Activated naive CD4-positive, alpha-beta T cell treated with anti-CD3 and anti-CD28 coated beads, Interleukin-2, amount 50 U/mL, for 24 hours (primary cell): ENCODE results near the gene TSC22D1.
A peak's percentile ranks its signal among the peaks of the same experiment; 100 is the strongest.
"Not testable (repeated sequence)": the region's sequence is repeated elsewhere in the genome, so short reads cannot be mapped to it uniquely, and the experiment has no call there.

Experiments used
- H3K27ac Mint-ChIP-seq: one replicate; pipeline ENCODE4 v1.8.0; 2021; ENCODE audit warnings: mild to moderate bottlenecking, mixed read lengths
- H3K27me3 Mint-ChIP-seq: one replicate; pipeline ENCODE4 v1.8.0; 2021; ENCODE audit warnings: mixed read lengths
- H3K36me3 Mint-ChIP-seq: one replicate; pipeline ENCODE4 v1.8.0; 2021; ENCODE audit warnings: mixed read lengths
- H3K4me1 Mint-ChIP-seq: one replicate; pipeline ENCODE4 v1.8.0; 2021; ENCODE audit warnings: mixed read lengths
- H3K4me3 Mint-ChIP-seq: one replicate; pipeline ENCODE4 v1.8.0; 2021; ENCODE audit warnings: mild to moderate bottlenecking, mixed read lengths
- H3K9me3 Mint-ChIP-seq: one replicate; pipeline ENCODE4 v1.8.0; 2021; ENCODE audit warnings: mixed read lengths

Gene TSC22D1

DNA sequence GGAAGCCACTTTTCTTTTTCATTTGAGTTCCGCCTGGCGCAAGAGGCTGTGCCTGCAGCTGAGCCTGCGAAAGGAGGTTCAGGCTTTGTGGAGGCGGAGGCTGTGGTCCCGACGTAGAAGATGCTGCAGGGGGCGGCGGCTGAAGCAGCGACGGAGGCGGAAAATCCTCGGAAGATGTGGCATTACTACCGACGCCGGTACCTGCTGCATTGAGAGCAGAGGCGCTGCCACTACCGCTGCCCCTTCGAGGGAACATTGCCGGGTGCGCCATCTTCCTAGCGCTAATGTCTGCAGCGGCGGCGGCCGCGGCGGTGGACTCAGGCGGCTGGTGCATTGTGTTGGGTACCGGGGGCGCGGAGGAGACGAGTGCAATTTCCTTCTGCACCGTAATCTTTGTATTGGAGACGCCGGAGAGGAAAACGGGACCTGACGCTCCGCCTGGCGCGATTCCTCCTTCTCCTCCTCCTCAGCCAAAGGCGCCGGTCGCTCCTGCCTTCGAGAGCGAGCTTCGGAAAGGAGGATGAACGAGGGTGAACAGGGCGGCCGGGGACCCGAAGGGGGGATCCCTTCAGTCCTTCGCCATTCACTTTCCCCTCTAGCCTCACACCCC lies at the start of gene TSC22D1:
TSS of gene TSC22D1 (minus strand) at position 590 of the 610 bp plus-strand sequence. CDS start at position 334, 256 bp downstream.
- H3K4me1 Mint-ChIP-seq: peaks cover 47% of the 10 kb centered on the region
- no peaks in the 10 kb centered on the region for H3K9me3 Mint-ChIP-seq
- H3K27me3 Mint-ChIP-seq: no peaks in the 10 kb centered on the region
- H3K27ac Mint-ChIP-seq: peak within 1 kb of the TSS; percentile 92
- peak within 1 kb of the TSS; percentile 92 for H3K4me3 Mint-ChIP-seq
- H3K36me3 Mint-ChIP-seq: peaks cover 2% of the 10 kb centered on the region

- no peaks in the 10 kb centered on the region for H3K9me3 Mint-ChIP-seq
- H3K4me3 Mint-ChIP-seq: no peak overlapping the region
- no peaks in the 10 kb centered on the region for H3K36me3 Mint-ChIP-seq
- no peak overlapping the region for H3K27ac Mint-ChIP-seq
- H3K27me3 Mint-ChIP-seq: peaks cover 12% of the 10 kb centered on the region
- no peaks in the 10 kb centered on the region for H3K4me1 Mint-ChIP-seq
These were observed 46.6 kb upstream of the TSC22D1 start for GRCh38 chr13:44622708-44623107.

DNA sequence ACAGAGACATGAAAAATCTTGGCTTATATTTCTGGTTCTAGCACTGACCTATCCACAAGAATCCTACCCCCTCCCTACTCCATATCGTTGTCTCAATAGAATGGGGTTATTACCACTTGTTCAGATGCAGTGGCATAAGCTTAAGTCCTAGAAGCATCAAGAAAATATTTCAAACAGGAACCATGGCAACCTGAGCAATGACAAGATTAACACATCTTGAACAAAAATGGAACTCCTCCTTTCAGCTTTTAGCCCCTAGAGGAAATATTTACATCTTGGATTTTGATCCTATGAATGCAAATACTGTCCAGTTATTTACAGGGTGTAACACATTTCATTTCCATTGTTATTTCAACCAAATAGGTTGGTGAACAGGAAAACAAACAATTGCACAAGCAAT lies 46.1 kb upstream of the TSC22D1 start:
- Mint-ChIP-seq H3K27me3 (peaks cover 11% of the 10 kb centered on the region), H3K27ac (no peak overlapping the region), H3K4me1 (no peaks in the 10 kb centered on the region), H3K9me3 (no peaks in the 10 kb centered on the region), H3K4me3 (no peak overlapping the region), H3K36me3 (no peaks in the 10 kb centered on the region)

- no peak overlapping the region for H3K27ac Mint-ChIP-seq
- peaks cover 2% of the 10 kb centered on the region for H3K27me3 Mint-ChIP-seq
- H3K36me3 Mint-ChIP-seq: no peaks in the 10 kb centered on the region
- H3K4me1 Mint-ChIP-seq: no peaks in the 10 kb centered on the region
- no peaks in the 10 kb centered on the region for H3K9me3 Mint-ChIP-seq
- H3K4me3 Mint-ChIP-seq: no peak overlapping the region
These were observed 43.9 kb upstream of the TSC22D1 start for GRCh38 chr13:44620057-44620456.

- Mint-ChIP-seq H3K27ac (no peak overlapping the region), H3K9me3 (no peaks in the 10 kb centered on the region), H3K27me3 (peaks cover 2% of the 10 kb centered on the region), H3K36me3 (no peaks in the 10 kb centered on the region), H3K4me3 (no peak overlapping the region), H3K4me1 (no peaks in the 10 kb centered on the region)
These were observed 43.5 kb upstream of the TSC22D1 start for GRCh38 chr13:44619651-44620050.

DNA sequence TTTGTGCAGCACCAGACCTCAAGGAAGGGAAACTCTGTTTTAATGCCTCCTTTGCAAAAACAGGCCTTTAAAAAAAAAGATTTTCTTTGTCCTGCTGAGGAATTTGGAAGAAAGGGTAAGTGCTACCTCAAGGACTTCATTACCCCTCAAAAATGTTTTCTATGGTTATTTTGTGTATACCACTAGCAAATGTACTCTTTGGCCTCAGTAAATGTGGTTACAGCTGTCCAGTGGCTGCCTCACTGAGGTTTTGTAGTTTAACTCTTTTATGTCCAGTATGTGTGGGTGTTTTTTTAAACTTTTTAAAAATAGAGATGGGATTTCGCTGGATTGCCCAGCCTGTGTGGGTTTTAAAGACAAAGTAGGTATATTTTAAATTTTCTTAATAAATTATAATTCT lies 42.2 kb upstream of the TSC22D1 start:
- Mint-ChIP-seq H3K27me3 (no peaks in the 10 kb centered on the region), H3K9me3 (no peaks in the 10 kb centered on the region), H3K36me3 (no peaks in the 10 kb centered on the region), H3K27ac (no peak overlapping the region), H3K4me3 (no peak overlapping the region), H3K4me1 (no peaks in the 10 kb centered on the region)

GRCh38 chr13:44617648-44618047 lies 41.5 kb upstream of the TSC22D1 start:
- Mint-ChIP-seq H3K4me3 (no peak overlapping the region), H3K27me3 (peaks cover 1% of the 10 kb centered on the region), H3K27ac (peak overlapping the region; percentile 51), H3K36me3 (no peaks in the 10 kb centered on the region), H3K4me1 (no peaks in the 10 kb centered on the region), H3K9me3 (no peaks in the 10 kb centered on the region)

- peaks cover 8% of the 10 kb centered on the region for H3K27me3 Mint-ChIP-seq
- no peaks in the 10 kb centered on the region for H3K4me1 Mint-ChIP-seq
- H3K27ac Mint-ChIP-seq: no peak overlapping the region
- no peaks in the 10 kb centered on the region for H3K9me3 Mint-ChIP-seq
- no peak overlapping the region for H3K4me3 Mint-ChIP-seq
- H3K36me3 Mint-ChIP-seq: peaks cover 2% of the 10 kb centered on the region
These were observed 33.0 kb upstream of the TSC22D1 start for GRCh38 chr13:44609137-44609536.

- Mint-ChIP-seq H3K4me3 (no peak overlapping the region), H3K27ac (no peak overlapping the region)
These were observed 29.6 kb upstream of the TSC22D1 start for GRCh38 chr13:44605721-44606120.

DNA sequence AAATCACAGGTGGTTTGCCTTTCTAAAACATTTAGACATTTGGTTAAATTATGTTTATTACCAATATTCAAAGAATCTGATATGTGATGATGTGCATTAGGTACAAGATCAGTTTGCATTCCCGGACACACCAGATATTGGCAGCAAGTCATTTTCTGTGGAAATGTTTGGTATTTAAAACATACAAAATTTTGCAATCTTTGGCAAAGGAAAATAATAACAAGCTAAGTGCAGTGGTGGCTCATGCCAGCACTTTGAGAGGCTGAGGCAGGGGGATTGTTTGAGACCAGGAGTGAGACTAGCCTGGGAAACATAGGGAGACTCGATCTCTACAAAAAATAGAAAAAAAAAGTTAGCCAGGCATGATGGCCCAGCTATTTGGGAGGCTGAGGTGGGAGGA lies 29.1 kb upstream of the TSC22D1 start:
- Mint-ChIP-seq H3K27me3 (peaks cover 4% of the 10 kb centered on the region), H3K4me1 (no peaks in the 10 kb centered on the region), H3K36me3 (no peaks in the 10 kb centered on the region), H3K4me3 (no peak overlapping the region), H3K27ac (no peak overlapping the region), H3K9me3 (no peaks in the 10 kb centered on the region)

More at GRCh38 chr13:44605721-44606120, 29.6 kb upstream of the TSC22D1 start:
- H3K36me3 Mint-ChIP-seq: peaks cover 1% of the 10 kb centered on the region
- H3K9me3 Mint-ChIP-seq: no peaks in the 10 kb centered on the region
- H3K4me1 Mint-ChIP-seq: no peaks in the 10 kb centered on the region
- H3K27me3 Mint-ChIP-seq: peaks cover 5% of the 10 kb centered on the region

DNA sequence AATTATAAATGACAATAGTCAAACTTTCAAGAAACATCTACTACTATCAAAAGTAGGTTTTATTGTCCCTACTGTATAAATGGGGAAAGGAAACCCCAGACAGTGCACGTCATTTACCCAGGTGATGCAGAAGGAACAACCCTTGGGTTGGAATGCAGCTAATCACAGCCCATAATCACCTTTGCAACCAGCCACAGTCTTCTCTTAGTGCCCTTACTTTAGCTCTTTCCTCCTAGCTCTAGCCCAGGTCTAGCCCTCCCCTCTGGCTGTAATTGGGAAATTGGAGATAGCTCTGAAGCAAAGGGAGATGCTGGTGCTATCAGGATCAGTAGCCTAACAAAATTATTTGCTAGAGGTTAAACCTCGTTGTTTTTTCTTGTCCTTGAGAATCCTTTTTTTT lies 25.5 kb upstream of the TSC22D1 start:
- Mint-ChIP-seq H3K9me3 (no peaks in the 10 kb centered on the region), H3K27ac (no peak overlapping the region), H3K27me3 (peaks cover 2% of the 10 kb centered on the region), H3K4me1 (no peaks in the 10 kb centered on the region), H3K4me3 (no peak overlapping the region), H3K36me3 (no peaks in the 10 kb centered on the region)

GRCh38 chr13:44593861-44594592 lies 17.9 kb upstream of the TSC22D1 start:
- H3K9me3 Mint-ChIP-seq, H3K27ac Mint-ChIP-seq, H3K36me3 Mint-ChIP-seq, H3K27me3 Mint-ChIP-seq, H3K4me1 Mint-ChIP-seq, H3K4me3 Mint-ChIP-seq: not testable (repeated sequence)

DNA sequence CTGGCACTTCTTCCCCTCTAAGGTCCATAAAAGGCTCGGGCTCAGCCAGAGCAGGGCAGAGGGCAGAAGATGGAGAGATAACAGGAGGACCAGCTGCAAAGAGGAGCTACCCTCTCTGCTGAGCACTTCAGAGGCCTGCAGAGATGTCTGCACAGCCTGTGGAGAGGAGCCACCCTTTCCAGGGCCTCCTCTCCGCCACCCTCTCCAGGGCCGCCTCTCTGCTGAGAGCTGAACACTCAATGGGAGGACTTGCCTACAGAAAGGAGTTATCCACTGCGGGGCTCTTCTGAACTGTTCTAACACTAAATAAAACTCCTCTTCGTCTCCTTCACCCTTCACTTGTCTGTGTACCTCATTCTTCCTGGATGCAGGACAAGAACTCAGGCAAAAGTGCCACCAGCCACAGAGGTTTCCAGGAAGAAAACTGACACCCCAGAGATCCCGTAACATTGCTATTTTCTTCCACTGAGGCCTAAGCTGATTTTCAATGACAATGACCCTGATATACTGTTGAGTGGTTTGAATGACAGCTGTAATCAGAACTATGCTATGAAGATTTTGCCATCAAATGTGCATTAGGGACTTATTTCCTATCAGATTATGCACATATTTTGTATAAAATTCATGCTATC lies 16.2 kb upstream of the TSC22D1 start:
- Mint-ChIP-seq H3K27ac (no peak overlapping the region), H3K9me3 (no peaks in the 10 kb centered on the region), H3K27me3 (peaks cover 9% of the 10 kb centered on the region), H3K4me1 (no peaks in the 10 kb centered on the region), H3K36me3 (no peaks in the 10 kb centered on the region), H3K4me3 (no peak overlapping the region)

GRCh38 chr13:44591316-44591715 lies 15.2 kb upstream of the TSC22D1 start:
- Mint-ChIP-seq H3K4me1 (no peaks in the 10 kb centered on the region), H3K9me3 (no peaks in the 10 kb centered on the region), H3K27ac (no peak overlapping the region), H3K27me3 (peaks cover 11% of the 10 kb centered on the region), H3K36me3 (no peaks in the 10 kb centered on the region), H3K4me3 (no peak overlapping the region)

DNA sequence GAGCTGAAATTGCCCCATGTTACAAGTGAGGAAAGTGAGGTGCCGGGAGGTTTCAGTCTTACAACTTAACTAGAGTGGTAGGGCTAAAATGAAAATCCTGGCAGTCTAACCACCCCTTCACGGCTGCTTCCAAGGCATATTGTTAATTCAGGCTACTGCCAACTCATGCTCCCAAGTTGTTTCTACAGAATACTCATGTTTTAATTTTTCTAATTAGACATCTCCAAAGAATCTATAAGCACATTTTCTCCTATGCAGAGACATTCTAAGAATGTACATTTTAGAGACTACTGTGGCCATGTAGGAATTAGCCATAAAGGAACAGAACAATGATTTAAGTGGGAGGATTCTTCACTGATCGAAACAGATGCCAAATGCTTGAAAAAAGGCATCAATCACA lies 7.0 kb upstream of the TSC22D1 start:
- peaks cover 4% of the 10 kb centered on the region for H3K4me1 Mint-ChIP-seq
- no peaks in the 10 kb centered on the region for H3K36me3 Mint-ChIP-seq
- H3K4me3 Mint-ChIP-seq: no peak overlapping the region
- no peak overlapping the region for H3K27ac Mint-ChIP-seq
- H3K9me3 Mint-ChIP-seq: no peaks in the 10 kb centered on the region
- H3K27me3 Mint-ChIP-seq: peaks cover 2% of the 10 kb centered on the region

- peaks cover 34% of the 10 kb centered on the region for H3K4me1 Mint-ChIP-seq
These were observed 1.9 kb upstream of the TSC22D1 start for GRCh38 chr13:44578067-44578400.

More at GRCh38 chr13:44578067-44578400, 1.9 kb upstream of the TSC22D1 start:
- H3K9me3 Mint-ChIP-seq: no peaks in the 10 kb centered on the region
- no peaks in the 10 kb centered on the region for H3K27me3 Mint-ChIP-seq
- H3K27ac Mint-ChIP-seq: peak overlapping the region; percentile 59
- H3K36me3 Mint-ChIP-seq: no peaks in the 10 kb centered on the region
- peak overlapping the region; percentile 92 for H3K4me3 Mint-ChIP-seq
